ENCODE results near the gene SEC14L5.
"Not testable (repeated sequence)": the region's sequence is repeated elsewhere in the genome, so short reads cannot be mapped to it uniquely, and the experiment has no call there.

The SEC14L5 gene

GRCh38 chr16:4948903-4949766 lies 9.0 kb upstream of the SEC14L5 start:
- Histone ChIP-seq H3K9me3 (ENCODE audit: control insufficient read depth, insufficient read depth, low read depth, low read length) (no peaks in the 10 kb centered on the region), H3K4me3 (ENCODE audit: low read depth, low read length) (no peak overlapping the region), H3K36me3 (ENCODE audit: control insufficient read depth in 2 of 2, insufficient read depth in 1 of 2, low read length in 2 of 2) (no peaks in the 10 kb centered on the region), H3K27ac (ENCODE audit: extremely low read depth, low read depth, low read length) (no peak overlapping the region), H3K4me1 (ENCODE audit: control insufficient read depth, insufficient read depth, low read length) (peaks cover 17% of the 10 kb centered on the region)
- ChIA-PET CTCF (interaction anchor here (0.7 kb wide), 1 partner anchor 447 kb away, joined by 3 read pairs; no protein-coding TSS in a partner anchor), POLR2A (interaction anchor here (0.7 to 1.3 kb wide), 2 partner anchors 146 to 149 kb away, joined by 3 to 7 read pairs; partner anchors contain the start of gene ROGDI)
- no peak for TF ChIP-seq ZNF664 (tag by site-specific recombination; IDR thresholded peaks at IDR 0.05)
- peak; percentile 92 for TF ChIP-seq ZNF623 (tag by site-specific recombination; IDR thresholded peaks at IDR 0.05)
- TF ChIP-seq ZNF394 (tag by site-specific recombination; IDR thresholded peaks at IDR 0.05; ENCODE audit: borderline replicate concordance), result no peak
- no peak for TF ChIP-seq ZNF426 (tag by site-specific recombination; IDR thresholded peaks at IDR 0.05)

DNA sequence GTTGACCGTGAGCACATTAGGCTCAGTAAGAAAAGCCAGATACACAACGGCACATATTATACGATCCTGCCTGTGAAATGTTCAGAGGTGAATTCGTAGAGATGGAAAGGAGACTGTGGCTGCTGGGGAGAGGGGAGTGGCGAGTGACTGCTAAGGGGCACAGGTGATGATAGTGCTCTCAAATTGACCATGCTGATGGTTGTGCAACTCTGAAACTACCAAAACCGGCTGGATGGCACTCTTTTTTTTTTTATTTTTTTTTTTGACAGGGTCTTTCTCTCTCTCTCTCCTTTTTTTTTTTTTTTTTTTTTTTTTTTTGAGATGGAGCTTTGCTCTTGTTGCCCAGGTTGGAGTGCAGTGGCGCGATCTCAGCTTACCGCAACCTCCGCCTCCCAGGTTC lies 8.1 kb upstream of the SEC14L5 start:
- TF ChIP-seq ZNF768 (tag by site-specific recombination; IDR thresholded peaks at IDR 0.05) (no peak), ZNF362 (tag by site-specific recombination; IDR thresholded peaks at IDR 0.05) (peak; percentile 79)
- CTCF ChIA-PET, result no interaction called here
- Histone ChIP-seq H3K27ac (ENCODE audit: extremely low read depth, low read depth, low read length) (no peak overlapping the region), H3K4me3 (ENCODE audit: low read depth, low read length) (no peak overlapping the region), H3K4me1 (ENCODE audit: control insufficient read depth, insufficient read depth, low read length) (peaks cover 8% of the 10 kb centered on the region), H3K36me3 (ENCODE audit: control insufficient read depth in 2 of 2, insufficient read depth in 1 of 2, low read length in 2 of 2) (no peaks in the 10 kb centered on the region), H3K9me3 (ENCODE audit: control insufficient read depth, insufficient read depth, low read depth, low read length) (no peaks in the 10 kb centered on the region)
- POLR2A ChIA-PET, result interaction anchor here (0.7 kb wide), 1 partner anchor 150 kb away, joined by 7 read pairs; no protein-coding TSS in a partner anchor

- ChIA-PET POLR2A (interaction anchor here (0.7 kb wide), 1 partner anchor 1712 kb away, joined by 8 read pairs; no protein-coding TSS in a partner anchor), CTCF (interaction anchor here (0.6 to 0.7 kb wide), 2 partner anchors 35 to 685 kb away, joined by 3 read pairs; no protein-coding TSS in a partner anchor)
- H3K4me1 ChIP-seq (ENCODE audit: control insufficient read depth, insufficient read depth, low read length); H3K4me3 ChIP-seq (ENCODE audit: low read depth, low read length); H3K27ac ChIP-seq (ENCODE audit: extremely low read depth, low read depth, low read length); H3K36me3 ChIP-seq (ENCODE audit: control insufficient read depth in 2 of 2, insufficient read depth in 1 of 2, low read length in 2 of 2); H3K9me3 ChIP-seq (ENCODE audit: control insufficient read depth, insufficient read depth, low read depth, low read length): not testable (repeated sequence)
- TF ChIP-seq ZNF10 (tag by site-specific recombination; IDR thresholded peaks at IDR 0.05), result peak; percentile 92
Observed at GRCh38 chr16:4951583-4951982, 6.5 kb upstream of the SEC14L5 start.

GRCh38 chr16:4954714-4955113 lies 3.4 kb upstream of the SEC14L5 start:
- H3K4me3 ChIP-seq (ENCODE audit: low read depth, low read length), result no peak overlapping the region
- no peak for TF ChIP-seq ZNF423 (tag by site-specific recombination; IDR thresholded peaks at IDR 0.05)
- no peak for TF ChIP-seq ELK4 (IDR thresholded peaks at IDR 0.05; ENCODE audit: borderline replicate concordance, low read depth, low read length)
- TF ChIP-seq ZFP69B (tag by site-specific recombination; IDR thresholded peaks at IDR 0.05), result no peak
- no peak for TF ChIP-seq ZNF354C (tag by site-specific recombination; IDR thresholded peaks at IDR 0.05; ENCODE audit: borderline replicate concordance, low read depth)
- no peak for TF ChIP-seq ZNF677 (tag by site-specific recombination; IDR thresholded peaks at IDR 0.05)
- TF ChIP-seq SALL2 (tag by site-specific recombination; IDR thresholded peaks at IDR 0.05; ENCODE audit: borderline replicate concordance), result no peak
- TF ChIP-seq, protein P1, sequence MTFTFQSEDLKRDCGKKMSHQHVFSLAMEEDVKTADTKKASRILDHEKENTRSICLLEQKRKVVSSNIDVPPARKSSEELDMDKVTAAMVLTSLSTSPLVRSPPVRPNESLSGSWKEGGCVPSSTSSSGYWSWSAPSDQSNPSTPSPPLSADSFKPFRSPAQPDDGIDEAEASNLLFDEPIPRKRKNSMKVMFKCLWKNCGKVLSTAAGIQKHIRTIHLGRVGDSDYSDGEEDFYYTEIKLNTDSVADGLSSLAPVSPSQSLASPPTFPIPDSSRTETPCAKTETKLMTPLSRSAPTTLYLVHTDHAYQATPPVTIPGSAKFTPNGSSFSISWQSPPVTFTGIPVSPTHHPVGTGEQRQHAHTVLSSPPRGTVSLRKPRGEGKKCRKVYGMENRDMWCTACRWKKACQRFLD (tag by site-specific recombination; IDR thresholded peaks at IDR 0.05), result no peak
- TF ChIP-seq GLIS2 (tag by site-specific recombination; IDR thresholded peaks at IDR 0.05), result no peak
- TF ChIP-seq KLF7 (tag by site-specific recombination; IDR thresholded peaks at IDR 0.05; ENCODE audit: borderline replicate concordance), result no peak
- H3K36me3 ChIP-seq (ENCODE audit: control insufficient read depth in 2 of 2, insufficient read depth in 1 of 2, low read length in 2 of 2), result no peaks in the 10 kb centered on the region
- H3K9me3 ChIP-seq (ENCODE audit: control insufficient read depth, insufficient read depth, low read depth, low read length), result no peaks in the 10 kb centered on the region
- H3K4me1 ChIP-seq (ENCODE audit: control insufficient read depth, insufficient read depth, low read length), result peaks cover 6% of the 10 kb centered on the region; the same call in 1 of the 2 replicates
- CTCF ChIA-PET, result interaction anchor here (0.6 to 1.5 kb wide), 5 partner anchors 14 to 233 kb away, joined by 3 to 4 read pairs (median 3); no protein-coding TSS in a partner anchor
- POLR2A ChIA-PET, result no interaction called here
- no peak overlapping the region for H3K27ac ChIP-seq (ENCODE audit: extremely low read depth, low read depth, low read length)

All from HEK293 (cell line).